Kidney (tissue), 14 donors: Measurements from ENCODE around the gene SIK3. TPM values are rescaled to one million over a fixed set of nuclear protein-coding genes. Genes with fewer than 3 reads are reported as not detected.
"Not testable (repeated sequence)": the region's sequence is repeated elsewhere in the genome, so short reads cannot be mapped to it uniquely, and the experiment has no call there.

Experiments used
- DNase-seq, 5 donors: peaks; one replicate each; pipeline ENCODE4 v3.0.0-alpha.2; 2013 to 2020
- FAIRE-seq: peaks from 2 replicates; lab custom pipeline; 2012; peaks lifted over from hg19 to GRCh38; lab: Jason Lieb, UNC
- H3K27ac ChIP-seq, 2 donors: one replicate each; pipeline ENCODE4 v1.7.0; 2013; ENCODE audit warnings: low read depth in 2 of 2, low read length in 2 of 2, inconsistent platforms in 1 of 2
- H3K27me3 ChIP-seq: one replicate; pipeline ENCODE4 v1.7.1; 2013; ENCODE audit warnings: low read length, inconsistent platforms; ENCODE audit not compliant: control insufficient read depth, insufficient read depth
- H3K36me3 ChIP-seq, 3 donors: one replicate each; pipeline versions ENCODE4 v1.7.0 to v1.7.1; 2013; ENCODE audit warnings: low read length in 3 of 3, control low read depth in 1 of 3, inconsistent platforms in 1 of 3; ENCODE audit not compliant: insufficient read depth in 3 of 3, control insufficient read depth in 2 of 3
- H3K4me1 ChIP-seq, 3 donors: one replicate each; pipeline versions ENCODE4 v1.7.0 to v1.7.1; 2013; ENCODE audit warnings: low read length in 3 of 3, inconsistent platforms in 1 of 3, low read depth in 1 of 3; ENCODE audit not compliant: control insufficient read depth in 2 of 3, insufficient read depth in 2 of 3
- H3K4me3 ChIP-seq, 3 donors: one replicate each; pipeline versions ENCODE4 v1.7.0 to v1.8.1; 2013; ENCODE audit warnings: low read length in 3 of 3, control low read depth in 1 of 3, inconsistent platforms in 1 of 3
- H3K9ac ChIP-seq, 3 donors: one replicate each; pipeline versions ENCODE4 v1.7.0 to v1.7.1; 2013; ENCODE audit warnings: low read length in 3 of 3, control low read depth in 1 of 3, inconsistent platforms in 1 of 3
- H3K9me3 ChIP-seq, 3 donors: one replicate each; pipeline versions ENCODE4 v1.7.0 to v1.7.1; 2013; ENCODE audit warnings: low read length in 3 of 3, control low read depth in 1 of 3, inconsistent platforms in 1 of 3; ENCODE audit not compliant: control insufficient read depth in 2 of 3, insufficient read depth in 1 of 3
- intact Hi-C: fragments of 100-400 bp; cut with DNase I; formaldehyde crosslinking; loops from one replicate; pipeline ENCODE4 v1.11.1; 2022
- polyA plus RNA-seq: library from polyadenylated mRNA; stranded (reverse); fragments of 350-450 nt; fragmentation: Illumina TruSeq; extraction: RNeasy Lipid Tissue Mini Kit (QIAGEN cat#74804); gene quantifications from one replicate; pipeline ENCODE4 v1.2.3, GENCODE V29; 2014; ENCODE audit warnings: low read depth, low replicate concordance; ENCODE audit not compliant: insufficient read depth
- total RNA-seq: library from RNA; stranded (reverse); fragmentation: NEBNext Ultra II Directional; extraction: Animal tissue kit (Norgen Biotek cat#: 25700); gene quantifications from one replicate; pipeline ENCODE4 v1.2.1, GENCODE V29; 2021
- TF ChIP-seq, protein P1 (sequence below): IDR thresholded peaks from 3 replicates; pipeline ENCODE4 v1.5.1; 2012; ENCODE audit warnings: mild to moderate bottlenecking, moderate library complexity, borderline replicate concordance; ENCODE audit not compliant: insufficient read depth; ENCODE audit errors: extremely low read depth
- donor health status: control.
- donor health status: control.
- donor health status: control.
- donor health status: control.
- donor health status: control.
- donor health status: DM: yes; HTN: yes; CAD: no.
- donor health status: Normal renal cell carcinoma (clear cell type).

Gene SIK3
- total and polyA plus RNA-seq, 2 donors from 2014 or later, result 12.3 to 50.7 TPM

DNA sequence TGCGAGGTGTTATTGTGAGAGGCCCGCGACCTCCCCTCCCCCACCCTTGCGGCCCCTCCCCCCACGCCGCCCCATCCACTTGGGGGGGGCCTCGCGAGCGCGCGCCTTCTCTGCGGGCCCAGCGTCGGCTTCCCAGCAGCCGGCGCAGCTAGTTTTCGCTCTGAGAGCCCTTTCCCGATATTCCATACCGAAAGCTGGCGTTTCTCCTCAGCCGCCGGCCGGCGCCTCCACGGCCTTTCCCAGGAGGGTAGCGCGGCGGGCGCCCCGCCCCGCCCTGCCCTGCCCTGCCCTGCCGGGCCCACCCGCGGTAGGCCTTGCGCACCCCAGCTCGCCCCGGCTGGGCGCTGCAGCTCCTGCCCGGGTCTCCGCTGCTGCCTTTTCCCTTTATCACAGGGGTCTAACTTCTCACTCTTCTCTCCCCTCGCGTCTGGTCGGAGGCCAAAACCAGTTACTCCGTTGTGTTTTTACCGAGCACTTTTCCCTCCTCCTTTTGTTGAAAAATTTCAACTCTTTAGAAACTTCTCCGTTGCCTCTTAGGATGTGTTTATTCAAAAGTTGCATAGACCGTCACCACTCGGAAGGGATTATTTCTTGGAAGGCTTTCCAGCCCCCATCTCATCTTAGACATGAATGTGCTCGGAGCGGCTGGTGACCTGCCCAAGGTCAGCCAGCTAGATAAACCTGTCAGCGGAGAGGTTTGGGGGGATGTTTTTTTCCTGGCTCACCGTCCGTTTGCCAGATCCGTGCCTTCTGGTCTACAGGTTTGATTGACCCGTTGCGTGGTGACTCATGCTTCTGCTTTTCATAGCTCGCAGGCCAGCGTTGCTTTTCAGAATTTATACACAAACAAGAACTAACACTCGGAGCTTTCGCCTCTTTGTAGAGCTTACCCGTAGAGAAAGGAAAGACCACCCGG, 46.5 kb upstream of the SIK3 start:
- Histone ChIP-seq H3K27ac (peak overlapping the region; percentile 88 to 95), H3K36me3 (peaks cover 0 to 12% (median 0%) of the 10 kb centered on the region in 3 donors), H3K4me3 (peak overlapping the region; percentile 93 to 100 (median 94)), H3K9me3 (no peaks in the 10 kb centered on the region), H3K9ac (peak overlapping the region; percentile 6 to 93 (median 86)), H3K27me3 (no peaks in the 10 kb centered on the region), H3K4me1 (peaks cover 0 to 6% (median 3%) of the 10 kb centered on the region in 3 donors)
- intact Hi-C loops, result no loop called here
- TF ChIP-seq, protein P1, sequence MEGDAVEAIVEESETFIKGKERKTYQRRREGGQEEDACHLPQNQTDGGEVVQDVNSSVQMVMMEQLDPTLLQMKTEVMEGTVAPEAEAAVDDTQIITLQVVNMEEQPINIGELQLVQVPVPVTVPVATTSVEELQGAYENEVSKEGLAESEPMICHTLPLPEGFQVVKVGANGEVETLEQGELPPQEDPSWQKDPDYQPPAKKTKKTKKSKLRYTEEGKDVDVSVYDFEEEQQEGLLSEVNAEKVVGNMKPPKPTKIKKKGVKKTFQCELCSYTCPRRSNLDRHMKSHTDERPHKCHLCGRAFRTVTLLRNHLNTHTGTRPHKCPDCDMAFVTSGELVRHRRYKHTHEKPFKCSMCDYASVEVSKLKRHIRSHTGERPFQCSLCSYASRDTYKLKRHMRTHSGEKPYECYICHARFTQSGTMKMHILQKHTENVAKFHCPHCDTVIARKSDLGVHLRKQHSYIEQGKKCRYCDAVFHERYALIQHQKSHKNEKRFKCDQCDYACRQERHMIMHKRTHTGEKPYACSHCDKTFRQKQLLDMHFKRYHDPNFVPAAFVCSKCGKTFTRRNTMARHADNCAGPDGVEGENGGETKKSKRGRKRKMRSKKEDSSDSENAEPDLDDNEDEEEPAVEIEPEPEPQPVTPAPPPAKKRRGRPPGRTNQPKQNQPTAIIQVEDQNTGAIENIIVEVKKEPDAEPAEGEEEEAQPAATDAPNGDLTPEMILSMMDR, result no peak
- DNase-seq (peak in 4 of 5 donors; percentile 44 to 70 (median 58)), FAIRE-seq (no peak)

DNA sequence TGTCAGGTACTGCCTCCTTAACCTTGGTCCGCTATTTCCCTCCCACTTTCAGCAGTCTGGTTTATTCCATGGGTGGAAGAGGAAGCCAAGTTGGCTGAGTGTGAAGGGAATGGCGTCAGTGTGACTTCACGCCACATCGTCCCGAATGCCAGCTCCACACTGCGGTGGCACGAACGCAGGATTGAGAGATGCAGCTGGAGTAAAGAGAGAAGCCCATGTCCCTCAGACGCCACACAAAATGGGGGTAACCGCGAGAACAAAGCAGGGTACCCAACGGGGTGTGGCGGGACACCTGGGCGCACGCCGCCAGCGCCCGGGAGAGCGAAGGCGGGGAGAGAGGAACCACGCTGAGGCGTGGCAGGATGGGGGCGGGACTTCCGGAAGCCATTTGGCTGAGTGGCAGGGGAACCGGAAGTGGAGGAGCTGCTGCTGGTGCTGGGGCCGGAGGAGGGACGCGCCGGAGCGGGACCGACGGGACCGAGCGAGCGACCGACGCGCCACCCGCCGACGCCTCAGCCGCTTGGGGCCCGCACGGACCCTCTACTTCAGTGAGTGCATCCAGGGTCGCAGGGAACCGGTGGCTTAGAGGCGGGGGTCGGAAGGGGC, 45.7 kb upstream of the SIK3 start, which contains the start of gene PAFAH1B2:
Gene PAFAH1B2 (plus strand): TSS at position 417 of the 606 bp plus-strand sequence. CDS start 8,161 bp downstream, outside the sequence.
- DNase-seq (peak; percentile 96 to 99 (median 97)), FAIRE-seq (no peak)
- TF ChIP-seq, protein P1, result no peak
- peaks cover 0 to 6% (median 3%) of the 10 kb centered on the region in 3 donors for H3K4me1 ChIP-seq
- peak within 1 kb of the TSS; percentile 68 to 93 (median 89) for H3K9ac ChIP-seq
- peak within 1 kb of the TSS; percentile 93 to 100 (median 94) for H3K4me3 ChIP-seq
- H3K27me3 ChIP-seq, result no peaks in the 10 kb centered on the region
- intact Hi-C loops, result no loop called here
- H3K36me3 ChIP-seq, result peaks cover 0 to 12% (median 0%) of the 10 kb centered on the region in 3 donors
- no peaks in the 10 kb centered on the region for H3K9me3 ChIP-seq
- peak within 1 kb of the TSS; percentile 88 to 95 for H3K27ac ChIP-seq

DNA sequence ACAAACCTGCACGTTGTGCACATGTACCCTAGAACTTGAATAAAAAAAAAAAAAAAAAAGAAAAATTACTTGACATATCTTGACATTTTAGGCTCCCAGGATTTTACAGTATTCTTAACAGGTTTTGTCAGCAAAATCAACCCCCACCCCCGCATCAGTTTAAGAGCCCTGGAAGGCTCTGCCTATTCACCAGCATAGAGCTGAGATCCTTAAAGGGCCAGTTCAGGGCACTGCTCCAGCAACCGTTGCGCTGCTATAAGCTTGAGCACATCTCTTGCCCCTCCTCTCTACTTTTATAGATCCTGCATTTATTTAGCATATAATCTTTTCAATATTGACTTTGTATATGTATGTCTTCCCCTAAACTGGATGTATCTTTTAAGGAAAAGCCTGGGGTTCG, 45.2 kb upstream of the SIK3 start:
- peak overlapping the region; percentile 93 to 100 (median 94) for H3K4me3 ChIP-seq
- TF ChIP-seq, protein P1, result no peak
- H3K9me3 ChIP-seq, result no peaks in the 10 kb centered on the region
- H3K36me3 ChIP-seq, result peaks cover 0 to 12% (median 0%) of the 10 kb centered on the region in 3 donors
- no peaks in the 10 kb centered on the region for H3K27me3 ChIP-seq
- intact Hi-C loops, result no loop called here
- peak overlapping the region; percentile 68 to 89 (median 85) for H3K9ac ChIP-seq
- FAIRE-seq, result no peak
- peak overlapping the region; percentile 88 to 95 for H3K27ac ChIP-seq
- peak in 3 of 5 donors; percentile 35 to 78 (median 70) for DNase-seq
- peaks cover 0 to 6% (median 3%) of the 10 kb centered on the region in 3 donors for H3K4me1 ChIP-seq

DNA sequence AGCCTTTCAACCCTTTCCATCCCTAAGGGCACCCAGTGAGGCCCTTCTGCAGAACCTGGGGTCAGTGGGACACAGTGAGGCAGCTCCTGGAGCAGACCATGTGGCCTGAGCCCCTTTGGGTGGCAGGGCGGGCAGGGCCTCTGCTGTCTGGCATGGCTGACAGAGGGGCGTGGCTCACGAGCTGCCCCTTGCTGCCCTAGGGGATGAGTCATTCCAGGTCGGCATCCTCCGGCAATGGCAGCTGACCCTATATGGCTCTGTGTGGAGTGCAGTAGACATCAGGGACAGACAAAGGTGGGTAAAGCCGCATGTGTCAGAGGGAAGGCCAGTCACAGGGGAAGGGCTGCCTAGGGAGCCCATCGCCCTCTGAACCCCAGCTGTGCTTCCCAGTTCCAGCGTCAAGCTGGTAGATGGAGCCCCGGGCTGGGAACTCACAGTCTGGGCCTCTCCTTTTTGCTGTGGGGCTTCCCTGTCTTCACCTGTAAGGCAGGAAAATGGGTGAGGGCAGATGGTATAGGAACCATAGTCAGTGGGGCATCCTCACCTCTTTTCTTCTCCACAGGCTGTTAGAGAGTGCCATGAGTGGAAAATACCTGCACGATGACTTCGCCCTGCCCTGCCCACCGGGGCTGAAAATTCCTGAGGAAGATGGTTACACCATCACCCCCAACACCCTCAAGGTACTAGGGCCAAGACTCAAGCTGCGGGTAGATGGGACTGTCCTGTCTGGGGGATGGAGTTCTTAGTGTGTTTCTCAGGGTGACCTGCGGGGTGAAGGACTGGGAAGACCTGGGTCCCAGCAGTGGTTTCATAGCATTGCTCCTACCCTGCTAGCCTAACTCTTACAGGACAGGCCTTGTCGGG, 39.2 kb upstream of the SIK3 start:
- H3K36me3 ChIP-seq, H3K27me3 ChIP-seq, FAIRE-seq: not testable (repeated sequence)

DNA sequence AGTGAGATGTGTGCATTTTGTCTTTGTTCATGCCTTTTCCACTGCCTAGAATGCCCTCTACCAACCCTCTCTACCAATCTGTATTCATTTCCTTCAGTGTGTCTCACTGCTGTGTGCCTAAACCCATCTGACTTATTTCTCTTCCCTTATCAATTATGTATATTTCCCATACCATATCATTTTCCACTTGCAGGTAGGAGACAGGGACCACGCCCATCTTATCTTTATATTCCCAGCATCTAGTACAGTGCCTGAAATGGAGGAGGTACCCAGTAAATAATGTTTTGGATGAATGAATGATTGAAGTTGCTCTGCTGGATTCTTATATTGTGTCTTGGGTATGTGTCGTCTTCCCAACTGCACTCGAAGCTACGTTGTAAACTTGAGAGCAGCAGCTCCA, 36.8 kb upstream of the SIK3 start:
- H3K36me3 ChIP-seq, intact Hi-C loops, FAIRE-seq, H3K4me3 ChIP-seq, H3K27me3 ChIP-seq, H3K27ac ChIP-seq, DNase-seq, H3K9ac ChIP-seq, H3K4me1 ChIP-seq, H3K9me3 ChIP-seq: not testable (repeated sequence)

More for the DNA sequence above, 39.2 kb upstream of the SIK3 start:
- H3K27ac ChIP-seq, H3K4me1 ChIP-seq, H3K4me3 ChIP-seq, intact Hi-C loops, DNase-seq, H3K9ac ChIP-seq, H3K9me3 ChIP-seq: not testable (repeated sequence)
